H1 (cell line): ENCODE results near the gene STEAP1. TPM values are rescaled to one million over a fixed set of nuclear protein-coding genes. Genes with fewer than 3 reads are reported as not detected.

Experiments
- BRCA1 ChIP-seq: IDR thresholded peaks from 2 replicates; pipeline ENCODE4 v1.6.1; 2012; ENCODE audit warnings: low read depth, low read length, improper control_type of control experiment
- CREB1 ChIP-seq: IDR thresholded peaks from 2 replicates; pipeline ENCODE4 v1.6.1; 2012; ENCODE audit warnings: inconsistent platforms
- CTBP2 ChIP-seq: IDR thresholded peaks from 2 replicates; pipeline ENCODE4 v1.7.0; 2011; ENCODE audit warnings: borderline replicate concordance, mild to moderate bottlenecking, moderate library complexity, mixed read lengths, low read length; ENCODE audit not compliant: insufficient read depth, insufficient read length
- PHF8 ChIP-seq: fragments of 200-600 bp; sonication (generic); conservative IDR thresholded peaks from 2 replicates; pipeline ENCODE4 v1.7.1; 2012; ENCODE audit warnings: low read depth, mild to moderate bottlenecking, inconsistent platforms, low read length, moderate library complexity
- SIRT6 ChIP-seq: IDR thresholded peaks from one replicate; pipeline ENCODE4 v1.7.1; 2012; ENCODE audit warnings: low read length, inconsistent platforms
- YY1 ChIP-seq: IDR thresholded peaks from 2 replicates; pipeline ENCODE4 v1.6.1; 2011; ENCODE audit warnings: low read depth, mild to moderate bottlenecking, low read length
- polyA plus RNA-seq, 7 experiments: library from polyadenylated mRNA; depleted of rRNA in 3 of 7; stranded (reverse) in 5 of 7; unstranded in 2 of 7; fragments of >200 nt in 5 of 7; fragments of 200-250 nt in 2 of 7; gene quantifications; 1 replicate in 5 of 7; 2 replicates in 1 of 7; 4 replicates in 1 of 7; pipeline versions ENCODE4 v1.2.1 to v1.2.3, GENCODE V29; 2011 to 2013; ENCODE audit warnings: missing spikeins in 2 of 7, mixed read lengths in 2 of 7
- total RNA-seq: library from RNA; stranded (reverse); fragmentation: NEBNext Ultra II Directional; extraction: Animal tissue kit (Norgen Biotek cat#: 25700); gene quantifications from 2 replicates; pipeline ENCODE4 v1.2.1, GENCODE V29; 2021
- TF ChIP-seq, protein P1 (sequence below): fragments of 300-600 bp; sonication (generic); IDR thresholded peaks from 2 replicates; pipeline ENCODE4 v1.7.1; 2012; ENCODE audit warnings: low read length, moderate library complexity, mild to moderate bottlenecking, inconsistent platforms; ENCODE audit not compliant: insufficient replicate concordance
- TF ChIP-seq, protein P2 (sequence below), 3 experiments: IDR thresholded peaks; 1 replicate in 2 of 3; 2 replicates in 1 of 3; pipeline versions ENCODE4 v1.5.1 to v1.6.1; 2011; ENCODE audit warnings: low read length in 3 of 3, mild to moderate bottlenecking in 3 of 3, inconsistent platforms in 2 of 3, low read depth in 1 of 3, moderate library complexity in 1 of 3; ENCODE audit not compliant: insufficient read depth in 1 of 3; ENCODE audit errors: control extremely low read depth in 1 of 3

The STEAP1 gene
- total and polyA plus RNA-seq, 2 of the 8 experiments (the other 6 are each of a cell fraction or from before 2014, with no cell fraction given) = 9.2 to 9.5 TPM

DNA sequence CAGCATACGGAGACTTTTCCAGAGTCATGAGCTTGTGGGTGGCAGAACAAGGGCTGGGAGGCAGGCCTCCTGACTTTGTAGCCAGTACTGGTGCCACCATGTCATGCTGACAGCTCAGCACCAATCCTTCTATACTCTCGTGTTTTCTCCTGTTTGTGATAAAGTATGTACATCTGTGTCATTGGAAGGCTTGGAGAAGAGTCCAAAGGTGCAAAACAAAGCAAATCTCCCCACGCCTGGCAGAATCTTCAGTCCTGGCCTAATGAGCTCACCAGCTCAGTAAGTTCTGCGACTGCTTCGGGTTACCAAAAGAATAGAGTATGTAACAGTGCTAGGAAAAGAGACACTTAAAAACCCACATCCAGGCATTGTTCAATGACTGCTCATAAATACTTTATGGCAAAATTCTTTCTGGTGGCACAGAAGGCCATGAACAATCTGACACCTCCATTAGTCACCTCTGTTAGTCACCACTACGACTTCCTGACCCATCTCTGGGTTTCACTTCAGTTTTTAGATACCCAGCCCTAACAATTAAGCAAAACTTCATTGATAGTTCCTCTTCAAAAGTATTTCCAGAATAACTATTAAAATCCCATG, 24.5 kb downstream of the STEAP1 start (continued):
- TF ChIP-seq, protein P1, sequence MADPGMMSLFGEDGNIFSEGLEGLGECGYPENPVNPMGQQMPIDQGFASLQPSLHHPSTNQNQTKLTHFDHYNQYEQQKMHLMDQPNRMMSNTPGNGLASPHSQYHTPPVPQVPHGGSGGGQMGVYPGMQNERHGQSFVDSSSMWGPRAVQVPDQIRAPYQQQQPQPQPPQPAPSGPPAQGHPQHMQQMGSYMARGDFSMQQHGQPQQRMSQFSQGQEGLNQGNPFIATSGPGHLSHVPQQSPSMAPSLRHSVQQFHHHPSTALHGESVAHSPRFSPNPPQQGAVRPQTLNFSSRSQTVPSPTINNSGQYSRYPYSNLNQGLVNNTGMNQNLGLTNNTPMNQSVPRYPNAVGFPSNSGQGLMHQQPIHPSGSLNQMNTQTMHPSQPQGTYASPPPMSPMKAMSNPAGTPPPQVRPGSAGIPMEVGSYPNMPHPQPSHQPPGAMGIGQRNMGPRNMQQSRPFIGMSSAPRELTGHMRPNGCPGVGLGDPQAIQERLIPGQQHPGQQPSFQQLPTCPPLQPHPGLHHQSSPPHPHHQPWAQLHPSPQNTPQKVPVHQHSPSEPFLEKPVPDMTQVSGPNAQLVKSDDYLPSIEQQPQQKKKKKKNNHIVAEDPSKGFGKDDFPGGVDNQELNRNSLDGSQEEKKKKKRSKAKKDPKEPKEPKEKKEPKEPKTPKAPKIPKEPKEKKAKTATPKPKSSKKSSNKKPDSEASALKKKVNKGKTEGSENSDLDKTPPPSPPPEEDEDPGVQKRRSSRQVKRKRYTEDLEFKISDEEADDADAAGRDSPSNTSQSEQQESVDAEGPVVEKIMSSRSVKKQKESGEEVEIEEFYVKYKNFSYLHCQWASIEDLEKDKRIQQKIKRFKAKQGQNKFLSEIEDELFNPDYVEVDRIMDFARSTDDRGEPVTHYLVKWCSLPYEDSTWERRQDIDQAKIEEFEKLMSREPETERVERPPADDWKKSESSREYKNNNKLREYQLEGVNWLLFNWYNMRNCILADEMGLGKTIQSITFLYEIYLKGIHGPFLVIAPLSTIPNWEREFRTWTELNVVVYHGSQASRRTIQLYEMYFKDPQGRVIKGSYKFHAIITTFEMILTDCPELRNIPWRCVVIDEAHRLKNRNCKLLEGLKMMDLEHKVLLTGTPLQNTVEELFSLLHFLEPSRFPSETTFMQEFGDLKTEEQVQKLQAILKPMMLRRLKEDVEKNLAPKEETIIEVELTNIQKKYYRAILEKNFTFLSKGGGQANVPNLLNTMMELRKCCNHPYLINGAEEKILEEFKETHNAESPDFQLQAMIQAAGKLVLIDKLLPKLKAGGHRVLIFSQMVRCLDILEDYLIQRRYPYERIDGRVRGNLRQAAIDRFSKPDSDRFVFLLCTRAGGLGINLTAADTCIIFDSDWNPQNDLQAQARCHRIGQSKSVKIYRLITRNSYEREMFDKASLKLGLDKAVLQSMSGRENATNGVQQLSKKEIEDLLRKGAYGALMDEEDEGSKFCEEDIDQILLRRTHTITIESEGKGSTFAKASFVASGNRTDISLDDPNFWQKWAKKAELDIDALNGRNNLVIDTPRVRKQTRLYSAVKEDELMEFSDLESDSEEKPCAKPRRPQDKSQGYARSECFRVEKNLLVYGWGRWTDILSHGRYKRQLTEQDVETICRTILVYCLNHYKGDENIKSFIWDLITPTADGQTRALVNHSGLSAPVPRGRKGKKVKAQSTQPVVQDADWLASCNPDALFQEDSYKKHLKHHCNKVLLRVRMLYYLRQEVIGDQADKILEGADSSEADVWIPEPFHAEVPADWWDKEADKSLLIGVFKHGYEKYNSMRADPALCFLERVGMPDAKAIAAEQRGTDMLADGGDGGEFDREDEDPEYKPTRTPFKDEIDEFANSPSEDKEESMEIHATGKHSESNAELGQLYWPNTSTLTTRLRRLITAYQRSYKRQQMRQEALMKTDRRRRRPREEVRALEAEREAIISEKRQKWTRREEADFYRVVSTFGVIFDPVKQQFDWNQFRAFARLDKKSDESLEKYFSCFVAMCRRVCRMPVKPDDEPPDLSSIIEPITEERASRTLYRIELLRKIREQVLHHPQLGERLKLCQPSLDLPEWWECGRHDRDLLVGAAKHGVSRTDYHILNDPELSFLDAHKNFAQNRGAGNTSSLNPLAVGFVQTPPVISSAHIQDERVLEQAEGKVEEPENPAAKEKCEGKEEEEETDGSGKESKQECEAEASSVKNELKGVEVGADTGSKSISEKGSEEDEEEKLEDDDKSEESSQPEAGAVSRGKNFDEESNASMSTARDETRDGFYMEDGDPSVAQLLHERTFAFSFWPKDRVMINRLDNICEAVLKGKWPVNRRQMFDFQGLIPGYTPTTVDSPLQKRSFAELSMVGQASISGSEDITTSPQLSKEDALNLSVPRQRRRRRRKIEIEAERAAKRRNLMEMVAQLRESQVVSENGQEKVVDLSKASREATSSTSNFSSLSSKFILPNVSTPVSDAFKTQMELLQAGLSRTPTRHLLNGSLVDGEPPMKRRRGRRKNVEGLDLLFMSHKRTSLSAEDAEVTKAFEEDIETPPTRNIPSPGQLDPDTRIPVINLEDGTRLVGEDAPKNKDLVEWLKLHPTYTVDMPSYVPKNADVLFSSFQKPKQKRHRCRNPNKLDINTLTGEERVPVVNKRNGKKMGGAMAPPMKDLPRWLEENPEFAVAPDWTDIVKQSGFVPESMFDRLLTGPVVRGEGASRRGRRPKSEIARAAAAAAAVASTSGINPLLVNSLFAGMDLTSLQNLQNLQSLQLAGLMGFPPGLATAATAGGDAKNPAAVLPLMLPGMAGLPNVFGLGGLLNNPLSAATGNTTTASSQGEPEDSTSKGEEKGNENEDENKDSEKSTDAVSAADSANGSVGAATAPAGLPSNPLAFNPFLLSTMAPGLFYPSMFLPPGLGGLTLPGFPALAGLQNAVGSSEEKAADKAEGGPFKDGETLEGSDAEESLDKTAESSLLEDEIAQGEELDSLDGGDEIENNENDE = no peak
- TF ChIP-seq CREB1 = no peak
- no peak for TF ChIP-seq BRCA1
- TF ChIP-seq, protein P2, sequence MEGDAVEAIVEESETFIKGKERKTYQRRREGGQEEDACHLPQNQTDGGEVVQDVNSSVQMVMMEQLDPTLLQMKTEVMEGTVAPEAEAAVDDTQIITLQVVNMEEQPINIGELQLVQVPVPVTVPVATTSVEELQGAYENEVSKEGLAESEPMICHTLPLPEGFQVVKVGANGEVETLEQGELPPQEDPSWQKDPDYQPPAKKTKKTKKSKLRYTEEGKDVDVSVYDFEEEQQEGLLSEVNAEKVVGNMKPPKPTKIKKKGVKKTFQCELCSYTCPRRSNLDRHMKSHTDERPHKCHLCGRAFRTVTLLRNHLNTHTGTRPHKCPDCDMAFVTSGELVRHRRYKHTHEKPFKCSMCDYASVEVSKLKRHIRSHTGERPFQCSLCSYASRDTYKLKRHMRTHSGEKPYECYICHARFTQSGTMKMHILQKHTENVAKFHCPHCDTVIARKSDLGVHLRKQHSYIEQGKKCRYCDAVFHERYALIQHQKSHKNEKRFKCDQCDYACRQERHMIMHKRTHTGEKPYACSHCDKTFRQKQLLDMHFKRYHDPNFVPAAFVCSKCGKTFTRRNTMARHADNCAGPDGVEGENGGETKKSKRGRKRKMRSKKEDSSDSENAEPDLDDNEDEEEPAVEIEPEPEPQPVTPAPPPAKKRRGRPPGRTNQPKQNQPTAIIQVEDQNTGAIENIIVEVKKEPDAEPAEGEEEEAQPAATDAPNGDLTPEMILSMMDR (IDR thresholded peaks at IDR 0.05; ENCODE audit: control extremely low read depth in 1 of 3, insufficient read depth in 1 of 3, low read depth in 1 of 3, low read length in 3 of 3) = no peak
- no peak for TF ChIP-seq YY1
- no peak for TF ChIP-seq PHF8
- no peak for TF ChIP-seq CTBP2
- no peak for TF ChIP-seq SIRT6
- TF ChIP-seq, all 59 proteins: peak for 0
